GM12801 (cell line): ENCODE results near the gene APP.

Experiments
- TF ChIP-seq, protein P1 (sequence below): IDR thresholded peaks from one replicate; pipeline ENCODE4 v1.5.1; 2011; ENCODE audit warnings: control low read depth; ENCODE audit not compliant: insufficient read length; ENCODE audit errors: extremely low read depth

APP gene

GRCh38 chr21:25895565-25896205 lies 274.9 kb downstream of the APP start:
- TF ChIP-seq, protein P1, sequence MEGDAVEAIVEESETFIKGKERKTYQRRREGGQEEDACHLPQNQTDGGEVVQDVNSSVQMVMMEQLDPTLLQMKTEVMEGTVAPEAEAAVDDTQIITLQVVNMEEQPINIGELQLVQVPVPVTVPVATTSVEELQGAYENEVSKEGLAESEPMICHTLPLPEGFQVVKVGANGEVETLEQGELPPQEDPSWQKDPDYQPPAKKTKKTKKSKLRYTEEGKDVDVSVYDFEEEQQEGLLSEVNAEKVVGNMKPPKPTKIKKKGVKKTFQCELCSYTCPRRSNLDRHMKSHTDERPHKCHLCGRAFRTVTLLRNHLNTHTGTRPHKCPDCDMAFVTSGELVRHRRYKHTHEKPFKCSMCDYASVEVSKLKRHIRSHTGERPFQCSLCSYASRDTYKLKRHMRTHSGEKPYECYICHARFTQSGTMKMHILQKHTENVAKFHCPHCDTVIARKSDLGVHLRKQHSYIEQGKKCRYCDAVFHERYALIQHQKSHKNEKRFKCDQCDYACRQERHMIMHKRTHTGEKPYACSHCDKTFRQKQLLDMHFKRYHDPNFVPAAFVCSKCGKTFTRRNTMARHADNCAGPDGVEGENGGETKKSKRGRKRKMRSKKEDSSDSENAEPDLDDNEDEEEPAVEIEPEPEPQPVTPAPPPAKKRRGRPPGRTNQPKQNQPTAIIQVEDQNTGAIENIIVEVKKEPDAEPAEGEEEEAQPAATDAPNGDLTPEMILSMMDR, result no peak

GRCh38 chr21:25893191-25893590 lies 277.4 kb downstream of the APP start:
- TF ChIP-seq, protein P1, result no peak

- TF ChIP-seq, protein P1, result no peak
Observed at GRCh38 chr21:25891596-25891995, 279.0 kb downstream of the APP start.

DNA sequence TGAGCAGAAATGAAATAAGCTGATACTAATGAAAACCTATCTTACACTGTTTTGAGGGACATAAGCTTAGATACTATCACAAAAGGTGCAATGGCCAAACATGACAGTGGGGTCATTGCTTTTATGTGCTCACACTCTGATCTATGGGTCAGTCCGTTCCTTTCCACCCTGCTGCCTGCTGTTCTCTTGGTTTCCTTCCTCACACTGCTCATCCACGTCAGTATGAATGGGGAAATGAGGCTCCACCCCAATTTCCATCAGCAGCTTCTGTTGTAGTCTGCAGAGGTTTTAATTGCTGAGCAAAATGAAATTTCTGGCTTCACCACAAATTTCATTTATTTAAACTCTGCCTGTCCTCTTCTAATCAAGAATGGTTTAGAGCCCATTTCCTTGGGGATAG lies 280.6 kb downstream of the APP start:
- TF ChIP-seq, protein P1, result no peak

- TF ChIP-seq, protein P1, result no peak
Observed at GRCh38 chr21:25888711-25889110, 281.9 kb downstream of the APP start.

GRCh38 chr21:25887646-25888306 lies 282.8 kb downstream of the APP start:
- TF ChIP-seq, protein P1, result no peak

- TF ChIP-seq, protein P1, result no peak
Observed at GRCh38 chr21:25887166-25887565, 283.4 kb downstream of the APP start.
